ENCODE results near the gene MYO5B.

DNA sequence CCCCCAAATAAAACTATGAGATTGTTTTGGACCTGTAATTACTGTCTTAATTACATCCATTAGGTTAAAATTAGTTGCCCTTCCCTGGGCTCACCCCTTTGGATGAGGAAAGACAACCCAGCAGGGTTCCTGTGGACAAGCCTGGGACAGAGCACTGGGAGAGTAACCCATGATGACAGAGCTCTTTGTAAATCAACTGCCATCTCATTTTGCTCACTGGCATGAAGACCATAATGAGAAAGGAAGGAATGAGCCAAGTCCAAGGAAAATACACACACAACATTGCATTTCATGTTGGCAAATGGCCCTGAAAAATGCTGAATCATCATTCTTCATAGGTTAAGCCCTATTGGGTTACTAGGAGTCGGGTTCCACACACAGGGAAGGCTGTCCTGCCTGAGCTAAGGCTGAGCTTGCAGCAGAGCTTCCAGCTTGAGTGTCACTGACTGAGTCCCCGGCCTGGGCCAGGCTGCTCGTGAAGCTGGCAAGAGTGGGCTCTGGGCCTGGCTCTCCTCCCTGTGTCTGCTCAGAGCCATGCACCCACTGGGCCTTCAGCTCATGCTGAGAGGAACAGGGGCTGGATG is 287.5 kb downstream of the MYO5B start:
- TF ChIP-seq, protein P1, sequence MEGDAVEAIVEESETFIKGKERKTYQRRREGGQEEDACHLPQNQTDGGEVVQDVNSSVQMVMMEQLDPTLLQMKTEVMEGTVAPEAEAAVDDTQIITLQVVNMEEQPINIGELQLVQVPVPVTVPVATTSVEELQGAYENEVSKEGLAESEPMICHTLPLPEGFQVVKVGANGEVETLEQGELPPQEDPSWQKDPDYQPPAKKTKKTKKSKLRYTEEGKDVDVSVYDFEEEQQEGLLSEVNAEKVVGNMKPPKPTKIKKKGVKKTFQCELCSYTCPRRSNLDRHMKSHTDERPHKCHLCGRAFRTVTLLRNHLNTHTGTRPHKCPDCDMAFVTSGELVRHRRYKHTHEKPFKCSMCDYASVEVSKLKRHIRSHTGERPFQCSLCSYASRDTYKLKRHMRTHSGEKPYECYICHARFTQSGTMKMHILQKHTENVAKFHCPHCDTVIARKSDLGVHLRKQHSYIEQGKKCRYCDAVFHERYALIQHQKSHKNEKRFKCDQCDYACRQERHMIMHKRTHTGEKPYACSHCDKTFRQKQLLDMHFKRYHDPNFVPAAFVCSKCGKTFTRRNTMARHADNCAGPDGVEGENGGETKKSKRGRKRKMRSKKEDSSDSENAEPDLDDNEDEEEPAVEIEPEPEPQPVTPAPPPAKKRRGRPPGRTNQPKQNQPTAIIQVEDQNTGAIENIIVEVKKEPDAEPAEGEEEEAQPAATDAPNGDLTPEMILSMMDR (IDR thresholded peaks at IDR 0.05) = no peak
- TF ChIP-seq EZH2 (IDR thresholded peaks at IDR 0.05) (no peak), EZH2phosphoT487 (IDR thresholded peaks at IDR 0.05) (no peak)
